GM12878 (cell line): ENCODE data around the gene RGR. TPM values are rescaled to one million over a fixed set of nuclear protein-coding genes. Genes with fewer than 3 reads are reported as not detected.

ENCODE experiments used
- ATAC-seq: fragments of 200-7000 bp; cut with Tn5 transposase; 3 replicates; pipeline ENCODE4 v1.9.1; 2020; ENCODE audit warnings: mild to moderate bottlenecking, moderate library complexity
- BruUV-seq: library from RNA; stranded (reverse); fragments of 400-500 nt; replicated peaks from 2 replicates; lab custom pipeline; 2021; lab: Mats Ljungman, UMichigan
- CTCF ChIA-PET: fragments of 300-600 bp; sonication (Branson Sonifier 250); formaldehyde crosslinking; extraction: SDS; loops from one replicate; lab custom pipeline; 2021; ENCODE audit warnings: inconsistent platforms; lab: Yijun Ruan, JAX
- POLR2A ChIA-PET: fragments of 350-600 bp; formaldehyde crosslinking; extraction: SDS; loops from one replicate; lab custom pipeline; 2021; ENCODE audit warnings: inconsistent platforms; lab: Charles Lee
- RAD21 ChIA-PET: fragments of 300-600 bp; sonication (Branson Sonifier 250); formaldehyde crosslinking; loops from one replicate; lab custom pipeline; 2023; ENCODE audit warnings: antibody characterized with exemption; ENCODE audit not compliant: unreplicated experiment; lab: Charles Lee
- SMC1A ChIA-PET: fragments of 300-600 bp; sonication (Branson Sonifier 250); formaldehyde crosslinking; loops from one replicate; lab custom pipeline; 2023; ENCODE audit not compliant: unreplicated experiment, uncharacterized antibody; lab: Charles Lee
- DNase-seq: peaks from one replicate; pipeline ENCODE4 v3.0.0-alpha.2; 2011; ENCODE audit warnings: low read depth, low spot score
- FAIRE-seq: peaks from 3 replicates; lab custom pipeline; 2011; peaks lifted over from hg19 to GRCh38; lab: Jason Lieb, UNC
- H2AFZ ChIP-seq: 2 replicates; pipeline ENCODE4 v1.6.0; 2011; ENCODE audit warnings: low read depth, low read length, control low read depth; ENCODE audit not compliant: control insufficient read depth
- H3K27ac ChIP-seq: 2 replicates; pipeline ENCODE4 v1.5.1; 2011; ENCODE audit warnings: control low read depth; ENCODE audit not compliant: control insufficient read depth, insufficient read depth
- H3K27me3 ChIP-seq, 2 experiments: replicated peaks in 1 of 2; 2 replicates each; pipeline versions ENCODE4 v1.6.0 to v1.6.1; 2011; ENCODE audit warnings: low read length in 1 of 2; ENCODE audit not compliant: control insufficient read depth in 2 of 2, insufficient read depth in 2 of 2
- H3K36me3 ChIP-seq, 2 experiments: 2 replicates each; pipeline ENCODE4 v1.5.1; 2011; ENCODE audit warnings: low read length in 1 of 2; ENCODE audit not compliant: control insufficient read depth in 2 of 2, insufficient read depth in 2 of 2
- H3K4me1 ChIP-seq: 2 replicates; pipeline ENCODE4 v1.6.1; 2011; ENCODE audit warnings: mild to moderate bottlenecking, low read length, moderate library complexity, mixed read lengths; ENCODE audit not compliant: control insufficient read depth, insufficient read depth
- H3K4me2 ChIP-seq: 2 replicates; pipeline ENCODE4 v1.6.0; 2011; ENCODE audit warnings: control low read depth; ENCODE audit not compliant: control insufficient read depth, insufficient read depth
- H3K4me3 ChIP-seq: fragments of 200-600 bp; sonication (generic); 2 replicates; pipeline ENCODE4 v1.5.1; 2016
- H3K79me2 ChIP-seq: 2 replicates; pipeline ENCODE4 v1.6.0; 2011; ENCODE audit warnings: low read length; ENCODE audit not compliant: control insufficient read depth, insufficient read depth
- H3K9ac ChIP-seq: 2 replicates; pipeline ENCODE4 v1.8.0; 2011; ENCODE audit warnings: low read length, control low read depth, mixed read lengths; ENCODE audit not compliant: control insufficient read depth, insufficient read depth
- H3K9me3 ChIP-seq: replicated peaks from 3 replicates; pipeline ENCODE4 v1.5.1; 2011; ENCODE audit warnings: mild to moderate bottlenecking, low read length; ENCODE audit not compliant: control insufficient read depth, insufficient read depth
- H4K20me1 ChIP-seq: 2 replicates; pipeline ENCODE4 v1.6.0; 2011; ENCODE audit not compliant: control insufficient read depth, insufficient read depth
- CTCF ChIP-seq, 3 experiments: IDR thresholded peaks in 2 of 3; conservative IDR thresholded peaks in 1 of 3; 2 replicates each; pipeline ENCODE4 v1.5.1; 2011; ENCODE audit warnings: low read depth in 3 of 3, low read length in 3 of 3, mild to moderate bottlenecking in 3 of 3, control low read depth in 2 of 3, moderate library complexity in 2 of 3, inconsistent platforms in 1 of 3, mixed read lengths in 1 of 3; ENCODE audit not compliant: control insufficient read depth in 2 of 3, insufficient read depth in 1 of 3; ENCODE audit errors: extremely low read depth in 1 of 3
- E2F8 ChIP-seq: fragments of 450-650 bp; IDR thresholded peaks from 2 replicates; pipeline ENCODE4 v1.6.1; 2018; ENCODE audit warnings: mild to moderate bottlenecking, low read depth, moderate library complexity; ENCODE audit not compliant: partially characterized antibody
- GATAD2B ChIP-seq: fragments of 450-650 bp; conservative IDR thresholded peaks from 2 replicates; pipeline ENCODE4 v1.6.1; 2017; ENCODE audit warnings: low read depth, mild to moderate bottlenecking, moderate library complexity
- MYB ChIP-seq: fragments of 150-350 bp; IDR thresholded peaks from 2 replicates; pipeline ENCODE4 v1.6.1; 2014; ENCODE audit warnings: mild to moderate bottlenecking, low read depth, low read length, borderline replicate concordance
- RAD21 ChIP-seq: IDR thresholded peaks from 2 replicates; pipeline ENCODE4 v1.6.1; 2011; ENCODE audit warnings: mild to moderate bottlenecking, low read depth, low read length, moderate library complexity; ENCODE audit not compliant: insufficient read depth
- SMC3 ChIP-seq: IDR thresholded peaks from 2 replicates; pipeline ENCODE4 v1.6.1; 2011; ENCODE audit warnings: low read length, improper control_type of control experiment, borderline replicate concordance
- SP1 ChIP-seq: IDR thresholded peaks from one replicate; pipeline ENCODE4 v1.6.1; 2011; ENCODE audit warnings: low read depth, low read length
- WGBS: methylation state at CpG from one replicate; pipeline ENCODE4 v1.1.6; 2016; ENCODE audit warnings: low lambda C conversion rate; ENCODE audit not compliant: insufficient replicate concordance, insufficient coverage; ENCODE audit errors: missing lambda C conversion rate; 5-methylcytosine and 5-hydroxymethylcytosine counted together
- in situ Hi-C: fragments of 300-500 bp; cut with MboI; formaldehyde crosslinking; loops from 9 replicates; pipeline ENCODE4 v1.14.3; 2018; ENCODE audit warnings: mixed read lengths
- intact Hi-C: fragments of 100-400 bp; cut with micrococcal nuclease; formaldehyde crosslinking; loops from one replicate; pipeline ENCODE4 v1.14.2; 2022; ENCODE audit not compliant: unreplicated experiment
- polyA plus RNA-seq, 11 experiments: library from polyadenylated mRNA; depleted of rRNA in 4 of 11; unstranded in 6 of 11; stranded (reverse) in 5 of 11; fragments of >200 nt; fragmentation: Nextera tagmentation in 4 of 11; fragmentation: Illumina TruSeq in 1 of 11; extraction: Ambion mirVana in 4 of 11; extraction: Trizol in 1 of 11; gene quantifications; 1 replicate in 1 of 11; 2 replicates in 10 of 11; pipeline versions ENCODE4 v1.2.1 to v1.2.3, GENCODE V29; 2011 to 2016; ENCODE audit warnings: inconsistent platforms in 2 of 11, missing spikeins in 2 of 11, low read depth in 1 of 11
- total RNA-seq, 4 experiments: library from RNA; depleted of rRNA in 3 of 4; stranded (reverse); fragments of >200 nt in 3 of 4; fragmentation: Illumina TruSeq in 1 of 4; extraction: Trizol in 1 of 4; gene quantifications; 2 replicates each; pipeline versions ENCODE4 v1.2.1 to v1.2.3, GENCODE V29; 2013 to 2021

RGR gene
- total and polyA plus RNA-seq, 10 of the 15 experiments (the other 5 are each of a cell fraction or from before 2014, with no cell fraction given), result not detected

GRCh38 chr10:84202349-84202748, 42.5 kb upstream of the RGR start (continued):
- TF ChIP-seq E2F8, result no peak
- no peak for TF ChIP-seq MYB
- TF ChIP-seq GATAD2B, result no peak

- RAD21 ChIA-PET, result interaction anchor here (0.8 to 3.6 kb wide), 8 partner anchors 9 to 56 kb away, joined by 3 to 74 read pairs (median 7); no protein-coding TSS in a partner anchor
- POLR2A ChIA-PET, result interaction anchor here (1.1 kb wide), 1 partner anchor 56 kb away, joined by 3 read pairs; no protein-coding TSS in a partner anchor
- TF ChIP-seq CTCF (IDR thresholded peaks at IDR 0.05 in 2 of 3, conservative IDR thresholded peaks at IDR 0.05 in 1 of 3; ENCODE audit: control insufficient read depth in 2 of 3, extremely low read depth in 1 of 3, insufficient read depth in 1 of 3, low read depth in 3 of 3, low read length in 3 of 3) (peak; percentile 58 to 81 (median 67)), SMC3 (peak; percentile 31; the same call in 1 of the 2 replicates), SP1 (no peak), RAD21 (peak; percentile 63)
- TF ChIP-seq, all 136 proteins: peak for 3
- no peaks in the 10 kb centered on the region for H3K4me1 ChIP-seq
- ChIA-PET CTCF (interaction anchor here (1.0 to 28.3 kb wide), 11 partner anchors 11 to 159 kb away, joined by 3 to 788 read pairs (median 6); partner anchors contain the start of gene GHITM), SMC1A (interaction anchor here (1.2 to 15.0 kb wide), 8 partner anchors 13 to 63 kb away, joined by 3 to 155 read pairs (median 7); partner anchors contain the start of gene GPR15LG)
- H3K4me3 ChIP-seq, result no peak overlapping the region
- H3K27ac ChIP-seq, result no peak overlapping the region
- H3K79me2 ChIP-seq, result no peaks in the 10 kb centered on the region
- FAIRE-seq (no peak), DNase-seq (no peak), ATAC-seq (peak; percentile 89)
- BruUV-seq, result no TSS peak
- intact Hi-C loops, result loop anchor here (2.0 kb wide), 1 partner anchor 43 kb away; no protein-coding TSS in a partner anchor
- no peak overlapping the region for H2AFZ ChIP-seq
- WGBS, result 48% methylated on average over 4 of the region's 4 CpGs
- H3K27me3 ChIP-seq, result peaks cover 0 to 7% of the 10 kb centered on the region in 2 experiments
- H3K9ac ChIP-seq, result no peak overlapping the region
- no peak overlapping the region for H3K4me2 ChIP-seq
- no peaks in the 10 kb centered on the region for H3K36me3 ChIP-seq
- no peaks in the 10 kb centered on the region for H4K20me1 ChIP-seq
- H3K9me3 ChIP-seq, result no peaks in the 10 kb centered on the region
- in situ Hi-C loops, result loop anchor here (10.0 kb wide), 1 partner anchor 59 kb away; no protein-coding TSS in a partner anchor
Observed at GRCh38 chr10:84204122-84204521, 40.7 kb upstream of the RGR start.
